Lower lobe of right lung (tissue), 2 donors: ENCODE measurements around the gene SLC39A11. TPM values are rescaled to one million over a fixed set of nuclear protein-coding genes. Genes with fewer than 3 reads are reported as not detected.

Experiments used
- ATAC-seq, 2 donors: fragments of 200-7000 bp; cut with Tn5 transposase; one replicate each; pipeline ENCODE4 v1.9.1; 2020 to 2022; ENCODE audit warnings: mild to moderate bottlenecking in 2 of 2, moderate library complexity in 2 of 2
- DNase-seq: peaks from one replicate; pipeline ENCODE4 v3.0.0-alpha.2; 2020
- H3K27ac ChIP-seq: fragments of 200-600 bp; one replicate; pipeline ENCODE4 v1.8.0; 2022
- H3K27me3 ChIP-seq: fragments of 200-600 bp; one replicate; pipeline ENCODE4 v1.8.0; 2022; ENCODE audit warnings: low read depth
- H3K36me3 ChIP-seq: fragments of 200-600 bp; one replicate; pipeline ENCODE4 v1.8.0; 2022; ENCODE audit warnings: mild to moderate bottlenecking
- H3K4me1 ChIP-seq: fragments of 200-600 bp; one replicate; pipeline ENCODE4 v1.8.0; 2022
- H3K4me3 ChIP-seq: fragments of 200-600 bp; one replicate; pipeline ENCODE4 v1.8.0; 2022; ENCODE audit warnings: mild to moderate bottlenecking
- H3K9me3 ChIP-seq: fragments of 200-600 bp; one replicate; pipeline ENCODE4 v1.8.0; 2022
- CTCF ChIP-seq: fragments of 200-600 bp; IDR thresholded peaks from one replicate; pipeline ENCODE4 v1.8.0; 2022; ENCODE audit warnings: antibody characterized with exemption, mild to moderate bottlenecking
- intact Hi-C: fragments of 100-400 bp; cut with DNase I; formaldehyde crosslinking; loops from one replicate; pipeline ENCODE4 v1.11.0; 2022
- total RNA-seq: library from RNA; stranded (reverse); fragmentation: NEBNext Ultra II Directional; extraction: Animal tissue kit (Norgen Biotek cat#: 25700); gene quantifications from one replicate; pipeline ENCODE4 v1.2.1, GENCODE V29; 2021
- donor health status: DM: no; HTN: yes; CAD: no; lungs with severe emphysema.

SLC39A11 gene
- total RNA-seq, 1 donor from 2014 or later = 39.7 TPM

- DNase-seq (no peak), ATAC-seq (no peak)
- intact Hi-C loops = no loop called here
- H3K36me3 ChIP-seq = no peaks in the 10 kb centered on the region
- H3K9me3 ChIP-seq = no peaks in the 10 kb centered on the region
- H3K27me3 ChIP-seq = no peaks in the 10 kb centered on the region
- no peak for TF ChIP-seq CTCF
- no peak overlapping the region for H3K27ac ChIP-seq
- H3K4me3 ChIP-seq = no peak overlapping the region
- no peaks in the 10 kb centered on the region for H3K4me1 ChIP-seq
Observed at GRCh38 chr17:72865954-72866353, 226.5 kb downstream of the SLC39A11 start.

DNA sequence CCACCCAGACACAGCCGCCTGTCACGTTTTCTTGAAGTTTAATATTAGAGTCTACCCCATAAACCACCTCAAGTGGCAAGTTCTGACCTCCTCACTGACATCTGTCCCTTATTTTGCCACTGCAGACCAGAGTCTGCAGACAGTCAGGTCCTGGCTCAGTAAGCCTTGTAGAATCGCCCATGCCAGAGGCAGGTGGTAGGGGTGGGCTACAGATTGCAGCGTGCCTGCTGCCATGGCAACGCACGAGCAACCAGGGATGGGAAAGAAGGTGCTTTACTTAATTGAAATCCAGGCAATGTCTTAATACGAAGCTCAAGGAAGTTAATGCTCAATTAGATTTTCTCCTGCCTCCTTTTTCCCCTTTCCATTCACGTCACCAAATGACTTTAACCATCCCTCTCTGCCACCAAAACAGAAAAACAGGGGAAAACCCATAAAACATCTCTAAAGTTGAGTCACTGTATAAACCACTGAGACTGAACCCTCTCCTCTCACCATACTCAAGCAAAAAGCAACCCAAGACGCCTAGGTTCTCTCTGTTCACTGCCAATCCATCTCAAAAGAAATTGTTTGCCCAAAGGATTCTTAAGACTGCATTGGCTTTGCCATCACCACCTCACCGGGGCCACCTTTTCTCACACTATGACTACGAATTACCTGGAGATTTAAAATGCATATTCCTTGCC, 228.8 kb downstream of the SLC39A11 start:
- Histone ChIP-seq H3K36me3 (no peaks in the 10 kb centered on the region), H3K9me3 (no peaks in the 10 kb centered on the region), H3K4me3 (no peak overlapping the region), H3K4me1 (no peaks in the 10 kb centered on the region), H3K27me3 (no peaks in the 10 kb centered on the region), H3K27ac (no peak overlapping the region)
- ATAC-seq (no peak), DNase-seq (no peak)
- TF ChIP-seq CTCF = no peak
- intact Hi-C loops = no loop called here

DNA sequence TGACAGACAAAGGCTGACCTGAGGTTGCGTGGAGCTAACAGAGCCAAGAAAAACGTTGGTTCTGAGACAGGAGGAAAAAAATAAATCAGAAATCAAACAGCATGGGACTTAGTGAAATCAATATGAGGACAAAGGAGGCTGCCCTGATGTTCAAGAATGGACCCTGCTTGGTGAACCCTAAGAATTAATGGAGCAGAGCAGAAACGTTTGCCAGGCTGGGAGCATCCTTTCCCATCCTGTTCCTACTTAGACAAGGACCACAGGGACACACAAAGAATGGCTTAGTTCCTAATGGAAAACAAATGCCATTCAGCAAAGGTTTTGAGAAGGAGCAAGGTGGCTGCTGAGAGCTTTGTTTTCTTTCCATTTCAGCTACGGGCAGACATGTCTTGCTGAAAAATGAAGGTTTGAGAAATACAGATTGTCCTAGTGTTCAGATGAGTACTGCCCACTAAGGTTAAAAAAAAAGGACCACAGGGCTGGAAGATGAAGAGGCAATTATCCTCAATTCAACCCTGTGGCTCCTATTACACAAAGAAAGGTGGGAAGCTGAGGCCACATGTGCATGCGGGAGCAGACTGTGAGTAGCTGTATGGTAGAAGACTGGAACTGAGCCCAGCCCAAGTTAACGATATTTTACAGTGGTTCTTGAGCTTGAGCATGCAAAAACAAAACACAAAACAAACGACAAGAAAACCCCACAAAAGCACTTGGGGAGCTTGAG, 230.1 kb downstream of the SLC39A11 start:
- intact Hi-C loops = no loop called here
- no peaks in the 10 kb centered on the region for H3K36me3 ChIP-seq
- no peaks in the 10 kb centered on the region for H3K27me3 ChIP-seq
- ATAC-seq (no peak), DNase-seq (no peak)
- H3K4me1 ChIP-seq = no peaks in the 10 kb centered on the region
- no peaks in the 10 kb centered on the region for H3K9me3 ChIP-seq
- no peak overlapping the region for H3K4me3 ChIP-seq
- no peak for TF ChIP-seq CTCF
- H3K27ac ChIP-seq = no peak overlapping the region

DNA sequence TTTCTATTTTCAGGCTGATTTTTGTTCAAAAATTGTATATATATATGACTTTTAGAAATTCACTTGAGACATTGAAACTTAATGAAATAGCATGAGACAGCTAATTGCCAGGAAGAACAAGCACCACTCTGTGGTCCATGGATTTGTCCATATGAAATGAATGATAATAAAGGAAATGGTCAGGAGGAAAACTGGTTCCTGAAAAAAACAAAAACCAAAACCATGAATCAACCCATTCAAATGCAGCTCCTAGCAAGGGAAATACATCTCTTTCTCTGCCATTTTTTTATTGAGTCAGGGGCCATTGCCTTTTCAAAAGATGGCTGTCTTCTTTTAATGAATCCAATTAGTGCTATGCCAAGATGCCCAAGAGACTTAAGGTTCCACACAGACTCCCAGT, 230.7 kb downstream of the SLC39A11 start:
- intact Hi-C loops = no loop called here

GRCh38 chr17:72860778-72861177, 231.7 kb downstream of the SLC39A11 start:
- ATAC-seq (no peak), DNase-seq (no peak)
- no peak for TF ChIP-seq CTCF
- Histone ChIP-seq H3K4me3 (no peak overlapping the region), H3K27ac (no peak overlapping the region), H3K36me3 (no peaks in the 10 kb centered on the region), H3K27me3 (no peaks in the 10 kb centered on the region), H3K4me1 (no peaks in the 10 kb centered on the region), H3K9me3 (no peaks in the 10 kb centered on the region)
- intact Hi-C loops = no loop called here

More for the DNA sequence above, 230.7 kb downstream of the SLC39A11 start:
- no peak overlapping the region for H3K27ac ChIP-seq
- no peak overlapping the region for H3K4me3 ChIP-seq
- no peaks in the 10 kb centered on the region for H3K27me3 ChIP-seq
- TF ChIP-seq CTCF = no peak
- DNase-seq (no peak), ATAC-seq (no peak)
- no peaks in the 10 kb centered on the region for H3K4me1 ChIP-seq
- H3K36me3 ChIP-seq = no peaks in the 10 kb centered on the region
- H3K9me3 ChIP-seq = no peaks in the 10 kb centered on the region
